Activated T-cell treated with anti-CD3 and anti-CD28 coated beads for 1 hour (primary cell): ENCODE data around the gene TNXB.
"Not testable (repeated sequence)": the region's sequence is repeated elsewhere in the genome, so short reads cannot be mapped to it uniquely, and the experiment has no call there.

Source experiments
- DNase-seq: peaks from one replicate; pipeline ENCODE4 v3.0.0-alpha.2; 2020; ENCODE audit warnings: low read depth

The TNXB gene

DNA sequence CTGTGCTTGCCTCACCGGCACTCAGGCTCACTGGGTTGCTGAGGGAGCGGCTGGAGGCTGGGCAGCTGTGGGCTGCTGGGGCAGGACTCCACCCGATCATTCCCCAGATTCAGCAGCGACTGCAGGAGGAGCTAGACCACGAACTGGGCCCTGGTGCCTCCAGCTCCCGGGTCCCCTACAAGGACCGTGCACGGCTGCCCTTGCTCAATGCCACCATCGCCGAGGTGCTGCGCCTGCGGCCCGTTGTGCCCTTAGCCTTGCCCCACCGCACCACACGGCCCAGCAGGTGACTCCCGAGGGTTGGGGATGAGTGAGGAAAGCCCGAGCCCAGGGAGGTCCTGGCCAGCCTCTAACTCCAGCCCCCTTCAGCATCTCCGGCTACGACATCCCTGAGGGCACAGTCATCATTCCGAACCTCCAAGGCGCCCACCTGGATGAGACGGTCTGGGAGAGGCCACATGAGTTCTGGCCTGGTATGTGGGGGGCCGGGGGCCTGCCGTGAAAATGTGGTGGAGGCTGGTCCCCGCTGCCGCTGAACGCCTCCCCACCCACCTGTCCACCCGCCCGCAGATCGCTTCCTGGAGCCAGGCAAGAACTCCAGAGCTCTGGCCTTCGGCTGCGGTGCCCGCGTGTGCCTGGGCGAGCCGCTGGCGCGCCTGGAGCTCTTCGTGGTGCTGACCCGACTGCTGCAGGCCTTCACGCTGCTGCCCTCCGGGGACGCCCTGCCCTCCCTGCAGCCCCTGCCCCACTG lies 68.7 kb downstream of the TNXB start:
- DNase-seq: not testable (repeated sequence)

DNA sequence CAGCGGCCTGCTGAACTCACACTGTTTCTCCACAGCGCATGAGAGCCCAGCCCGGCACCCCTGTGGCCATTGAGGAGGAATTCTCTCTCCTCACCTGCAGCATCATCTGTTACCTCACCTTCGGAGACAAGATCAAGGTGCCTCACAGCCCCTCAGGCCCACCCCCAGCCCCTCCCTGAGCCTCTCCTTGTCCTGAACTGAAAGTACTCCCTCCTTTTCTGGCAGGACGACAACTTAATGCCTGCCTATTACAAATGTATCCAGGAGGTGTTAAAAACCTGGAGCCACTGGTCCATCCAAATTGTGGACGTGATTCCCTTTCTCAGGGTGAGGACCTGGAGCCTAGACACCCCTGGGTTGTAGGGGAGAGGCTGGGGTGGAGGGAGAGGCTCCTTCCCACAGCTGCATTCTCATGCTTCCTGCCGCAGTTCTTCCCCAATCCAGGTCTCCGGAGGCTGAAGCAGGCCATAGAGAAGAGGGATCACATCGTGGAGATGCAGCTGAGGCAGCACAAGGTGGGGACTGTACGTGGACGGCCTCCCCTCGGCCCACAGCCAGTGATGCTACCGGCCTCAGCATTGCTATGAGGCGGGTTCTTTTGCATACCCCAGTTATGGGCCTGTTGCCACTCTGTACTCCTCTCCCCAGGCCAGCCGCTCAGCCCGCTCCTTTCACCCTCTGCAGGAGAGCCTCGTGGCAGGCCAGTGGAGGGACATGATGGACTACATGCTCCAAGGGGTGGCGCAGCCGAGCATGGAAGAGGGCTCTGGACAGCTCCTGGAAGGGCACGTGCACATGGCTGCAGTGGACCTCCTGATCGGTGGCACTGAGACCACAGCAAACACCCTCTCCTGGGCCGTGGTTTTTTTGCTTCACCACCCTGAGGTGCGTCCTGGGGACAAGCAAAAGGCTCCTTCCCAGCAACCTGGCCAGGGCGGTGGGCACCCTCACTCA lies 69.5 kb downstream of the TNXB start:
- DNase-seq: not testable (repeated sequence)

DNA sequence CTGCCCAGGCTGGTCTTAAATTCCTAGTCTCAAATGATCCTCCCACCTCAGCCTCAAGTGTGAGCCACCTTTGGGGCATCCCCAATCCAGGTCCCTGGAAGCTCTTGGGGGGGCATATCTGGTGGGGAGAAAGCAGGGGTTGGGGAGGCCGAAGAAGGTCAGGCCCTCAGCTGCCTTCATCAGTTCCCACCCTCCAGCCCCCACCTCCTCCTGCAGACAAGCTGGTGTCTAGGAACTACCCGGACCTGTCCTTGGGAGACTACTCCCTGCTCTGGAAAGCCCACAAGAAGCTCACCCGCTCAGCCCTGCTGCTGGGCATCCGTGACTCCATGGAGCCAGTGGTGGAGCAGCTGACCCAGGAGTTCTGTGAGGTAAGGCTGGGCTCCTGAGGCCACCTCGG lies 70.3 kb downstream of the TNXB start:
- DNase-seq: not testable (repeated sequence)

DNA sequence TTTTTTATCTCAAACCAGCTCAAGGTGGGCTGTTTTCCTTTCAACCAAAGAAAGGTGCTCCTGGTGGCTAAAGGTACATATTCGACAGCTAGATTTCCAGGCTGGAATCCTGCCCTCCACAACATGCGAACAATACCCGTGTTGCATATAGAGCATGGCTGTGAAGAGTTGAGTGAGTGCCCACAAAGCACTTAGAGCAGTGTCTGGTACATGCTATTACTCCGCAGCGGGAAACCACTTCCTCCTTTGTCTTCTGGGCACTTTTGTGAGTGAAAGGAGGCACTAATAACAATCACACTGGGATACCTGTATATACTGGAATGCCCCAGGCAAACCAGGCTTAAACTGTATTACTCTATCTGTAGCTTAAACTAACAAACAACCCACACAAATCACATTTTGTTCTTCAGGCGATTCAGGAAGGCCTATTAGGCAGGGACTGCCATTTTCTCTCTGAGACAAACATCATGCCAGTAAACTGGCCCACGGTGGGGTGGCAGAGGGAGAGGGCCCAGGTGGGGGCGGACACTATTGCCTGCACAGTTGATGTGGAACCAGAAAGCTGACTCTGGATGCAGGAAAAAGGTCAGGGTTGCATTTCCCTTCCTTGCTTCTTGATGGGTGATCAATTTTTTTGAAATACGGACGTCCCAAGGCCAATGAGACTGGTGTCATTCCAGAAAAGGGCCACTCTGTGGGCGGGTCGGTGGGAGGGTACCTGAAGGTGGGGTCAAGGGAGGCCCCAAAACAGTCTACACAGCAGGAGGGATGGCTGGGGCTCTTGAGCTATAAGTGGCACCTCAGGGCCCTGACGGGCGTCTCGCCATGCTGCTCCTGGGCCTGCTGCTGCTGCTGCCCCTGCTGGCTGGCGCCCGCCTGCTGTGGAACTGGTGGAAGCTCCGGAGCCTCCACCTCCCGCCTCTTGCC lies 71.3 kb downstream of the TNXB start, which contains the start of gene CYP21A2:
CYP21A2 (plus strand) TSS at position 818 of the 927 bp plus-strand sequence; CDS start at position 826, 8 bp downstream.
- not testable (repeated sequence) for DNase-seq

DNA sequence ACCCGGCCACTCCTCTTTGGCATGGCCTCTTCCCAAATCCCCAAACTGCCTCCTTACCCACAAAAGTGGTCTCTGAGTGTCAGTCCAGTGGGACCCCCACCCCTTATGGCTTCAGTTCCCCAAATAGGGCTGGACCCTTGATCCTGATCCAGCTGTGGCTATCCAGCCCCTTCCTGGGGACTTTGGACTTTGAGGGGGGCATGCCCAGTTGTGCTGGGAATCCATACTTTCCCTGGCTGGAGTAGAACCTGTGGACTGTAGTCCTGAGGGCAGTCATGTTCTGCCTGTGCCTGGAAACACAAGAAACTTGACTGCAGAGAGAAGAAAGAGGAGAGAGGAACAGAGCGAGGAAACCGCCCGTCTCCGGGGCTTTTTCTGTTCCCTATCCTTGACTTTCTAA lies 72.0 kb downstream of the TNXB start:
- DNase-seq: not testable (repeated sequence)

DNA sequence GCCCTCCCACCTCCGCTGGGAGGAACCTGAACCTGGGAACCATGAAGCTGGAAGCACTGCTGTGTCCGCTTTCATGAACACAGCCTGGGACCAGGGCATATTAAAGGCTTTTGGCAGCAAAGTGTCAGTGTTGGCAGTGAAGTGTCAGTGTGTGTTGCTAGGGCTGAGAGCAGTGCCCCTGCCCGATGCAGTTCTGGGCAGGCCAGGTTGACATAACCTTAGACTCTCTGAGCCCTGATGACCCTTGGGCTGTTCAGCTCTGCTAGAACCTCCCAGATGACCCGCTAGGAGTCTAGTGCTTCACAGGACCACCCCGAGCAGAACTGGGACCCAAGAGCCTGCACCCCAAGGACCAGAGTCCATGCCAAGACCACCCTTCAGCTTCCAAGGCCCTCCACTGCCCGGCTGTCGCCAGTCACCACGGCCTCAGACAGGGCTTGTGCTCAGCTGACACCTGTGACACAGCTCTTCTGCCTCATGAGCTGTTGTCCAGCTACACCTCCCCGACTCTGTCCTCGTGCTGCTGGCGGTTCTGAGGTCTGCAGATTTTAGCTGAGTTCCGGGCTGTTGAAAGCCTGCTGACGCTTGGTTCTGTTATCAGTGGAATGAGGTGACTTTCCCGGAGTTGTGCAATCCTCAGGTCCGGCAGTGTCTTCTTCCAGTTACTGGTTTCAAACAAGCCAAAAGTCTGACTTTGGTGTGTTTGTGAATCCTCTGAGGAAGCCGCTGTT lies 73.7 kb downstream of the TNXB start:
- not testable (repeated sequence) for DNase-seq

DNA sequence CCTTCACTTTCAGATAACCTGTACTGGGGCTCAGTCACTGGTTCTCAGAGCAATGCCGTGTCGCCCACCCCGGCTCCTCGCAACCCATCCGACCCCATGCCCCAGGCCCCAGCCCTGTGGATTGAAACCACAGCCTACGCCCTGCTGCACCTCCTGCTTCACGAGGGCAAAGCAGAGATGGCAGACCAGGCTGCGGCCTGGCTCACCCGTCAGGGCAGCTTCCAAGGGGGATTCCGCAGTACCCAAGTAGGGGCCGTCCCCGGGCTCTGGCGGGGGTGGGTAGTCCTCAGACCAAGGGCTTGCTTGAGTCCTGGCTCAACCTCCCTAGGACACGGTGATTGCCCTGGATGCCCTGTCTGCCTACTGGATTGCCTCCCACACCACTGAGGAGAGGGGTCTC lies 79.6 kb downstream of the TNXB start:
- not testable (repeated sequence) for DNase-seq

DNA sequence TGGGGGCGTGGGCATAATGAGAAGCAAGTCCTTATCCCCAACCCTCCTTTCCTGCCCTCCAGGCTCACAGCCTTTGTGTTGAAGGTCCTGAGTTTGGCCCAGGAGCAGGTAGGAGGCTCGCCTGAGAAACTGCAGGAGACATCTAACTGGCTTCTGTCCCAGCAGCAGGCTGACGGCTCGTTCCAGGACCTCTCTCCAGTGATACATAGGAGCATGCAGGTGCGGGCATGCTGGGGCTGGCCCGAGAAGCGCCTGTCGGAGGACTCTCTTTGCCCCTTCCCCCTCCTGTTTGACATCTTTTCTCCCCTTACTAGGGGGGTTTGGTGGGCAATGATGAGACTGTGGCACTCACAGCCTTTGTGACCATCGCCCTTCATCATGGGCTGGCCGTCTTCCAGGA lies 80.5 kb downstream of the TNXB start:
- not testable (repeated sequence) for DNase-seq

DNA sequence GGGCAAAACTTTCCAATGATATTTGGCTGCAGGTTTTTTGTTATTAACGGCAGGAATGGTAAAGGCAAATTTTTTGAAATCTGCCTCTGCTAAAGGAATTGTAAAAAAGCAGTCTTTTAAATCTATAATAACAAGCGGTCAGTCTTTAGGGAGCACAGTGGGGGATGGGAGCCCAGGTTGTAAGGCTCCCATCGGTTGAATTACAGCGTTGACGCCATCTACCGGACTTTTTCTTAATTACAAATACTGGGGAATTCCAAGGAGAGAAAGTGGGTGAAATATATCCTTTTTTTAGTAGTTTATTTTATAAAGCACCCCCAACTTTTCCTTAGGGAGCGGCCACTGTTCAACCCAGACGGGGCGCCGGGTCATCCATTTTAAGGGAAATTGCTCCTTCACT lies 87.0 kb downstream of the TNXB start:
- not testable (repeated sequence) for DNase-seq

DNA sequence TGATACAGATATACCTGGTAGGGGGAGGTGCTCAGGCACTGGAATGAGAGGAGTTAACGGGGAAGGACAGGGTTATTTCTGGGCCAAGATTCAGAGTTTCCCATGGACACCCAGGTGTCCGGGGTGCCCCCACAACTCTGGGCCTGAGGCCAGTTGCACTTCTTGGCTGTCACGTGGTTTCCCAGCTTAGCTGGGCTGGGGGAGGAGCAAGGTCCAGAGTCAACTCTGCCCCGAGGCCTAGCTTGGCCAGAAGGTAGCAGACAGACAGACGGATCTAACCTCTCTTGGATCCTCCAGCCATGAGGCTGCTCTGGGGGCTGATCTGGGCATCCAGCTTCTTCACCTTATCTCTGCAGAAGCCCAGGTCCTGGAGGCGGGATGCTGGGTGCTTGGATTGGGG lies 94.6 kb downstream of the TNXB start, which contains the start of gene C4B:
C4B (plus strand) TSS at position 249 of the 400 bp plus-strand sequence; CDS start at position 300, 51 bp downstream.
- not testable (repeated sequence) for DNase-seq

DNA sequence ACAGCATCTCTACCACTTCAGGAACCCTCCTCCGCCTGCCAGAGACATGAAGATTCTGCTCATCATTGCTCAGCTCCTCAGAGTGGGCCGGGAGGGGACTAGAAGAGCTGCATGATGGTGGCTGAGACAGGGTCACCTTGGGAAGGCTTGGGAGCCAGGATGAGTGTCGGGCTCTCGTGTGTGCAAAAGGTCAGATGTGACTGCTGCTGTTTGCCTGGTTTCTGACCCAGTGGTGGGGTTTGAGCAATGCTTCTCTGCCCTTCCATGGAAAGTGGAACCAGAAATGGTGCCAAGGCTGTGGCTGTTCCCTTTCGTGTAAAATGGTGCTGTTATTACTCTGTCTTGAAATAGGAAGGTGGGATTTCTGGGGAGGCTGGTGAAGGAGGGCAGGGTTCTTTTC lies 95.4 kb downstream of the TNXB start:
- DNase-seq: not testable (repeated sequence)

DNA sequence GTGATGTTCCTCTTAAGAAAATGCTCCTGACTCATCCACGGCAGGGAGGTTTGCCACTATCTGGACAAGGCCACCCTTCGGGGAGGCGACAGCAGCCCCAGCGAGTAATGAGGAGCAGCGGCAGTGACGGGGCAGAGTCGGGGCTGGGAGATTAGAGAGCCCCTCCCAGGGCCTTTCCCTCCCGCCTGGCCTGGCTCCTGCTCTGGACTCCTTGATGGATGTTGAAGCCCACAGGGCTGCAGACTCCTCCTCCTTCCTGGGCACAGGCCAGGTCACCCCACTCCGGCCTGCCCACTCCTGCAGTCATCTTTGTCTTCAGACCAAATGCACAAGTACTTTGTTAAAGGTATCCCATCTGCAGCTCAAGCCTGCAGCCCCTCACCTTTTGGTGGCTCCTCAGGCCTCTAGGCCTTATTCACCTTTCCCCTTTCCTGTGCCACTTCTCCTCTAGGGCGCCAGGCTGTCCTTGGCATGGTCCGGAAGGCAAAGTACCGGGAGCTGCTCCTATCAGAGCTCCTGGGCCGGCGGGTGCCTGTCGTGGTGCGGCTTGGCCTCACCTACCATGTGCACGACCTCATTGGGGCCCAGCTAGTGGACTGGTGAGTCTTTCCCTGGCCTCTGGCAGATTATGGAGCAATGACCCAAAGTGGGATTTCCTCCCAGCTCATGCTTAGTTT lies 96.1 kb downstream of the TNXB start:
- DNase-seq: not testable (repeated sequence)

DNA sequence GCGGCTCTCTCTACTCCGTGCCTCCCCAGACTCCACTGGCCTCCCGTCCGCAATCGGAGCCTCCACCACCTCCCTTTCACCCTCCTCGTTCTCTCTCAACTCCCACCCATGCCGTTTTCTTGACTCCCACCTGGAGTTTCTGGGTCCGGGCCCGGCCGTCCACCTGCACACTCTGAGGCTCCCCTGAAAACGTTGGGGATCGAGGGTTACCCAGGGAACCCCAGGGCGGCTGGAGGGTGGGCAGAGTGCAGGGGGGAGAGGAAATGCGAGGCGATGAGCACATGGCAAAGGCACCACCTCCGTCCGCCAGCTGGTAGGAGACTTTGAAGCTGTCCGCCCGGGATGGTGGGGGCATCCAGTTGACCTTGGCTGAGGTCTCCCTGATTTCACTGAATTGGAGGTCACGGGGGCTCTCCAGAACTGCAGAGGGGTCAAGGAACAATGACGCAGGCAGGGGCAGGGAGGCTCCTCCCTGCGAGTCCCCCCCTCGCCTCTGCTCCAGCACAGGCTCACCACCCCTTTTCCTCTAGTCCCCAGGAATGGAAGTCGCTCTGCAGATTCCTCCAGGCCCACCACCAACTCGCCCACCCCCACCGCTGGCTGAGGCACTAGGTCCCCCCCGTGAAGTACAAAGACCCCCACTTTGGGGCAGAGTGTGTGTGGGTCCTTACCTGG lies 98.1 kb downstream of the TNXB start:
- not testable (repeated sequence) for DNase-seq

DNA sequence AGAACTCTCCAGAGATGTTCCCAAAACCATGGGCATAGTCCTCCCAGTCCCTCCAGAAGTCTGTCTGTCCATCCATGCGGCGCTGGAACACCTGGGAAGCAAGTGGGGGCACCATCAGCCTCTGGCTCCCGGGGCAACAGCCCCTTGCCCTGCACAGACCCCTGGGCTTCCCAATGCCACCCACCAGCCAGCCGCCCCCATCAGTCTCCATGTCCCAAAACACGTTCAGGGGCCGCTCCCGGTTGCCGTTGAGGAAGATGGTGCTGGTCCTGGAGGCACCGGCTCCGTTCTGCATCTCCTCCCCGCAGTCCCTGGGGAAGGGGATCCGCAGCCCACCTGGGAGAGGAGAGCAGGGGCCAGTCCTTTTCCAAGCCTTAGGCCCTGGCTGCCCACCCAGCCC lies 99.6 kb downstream of the TNXB start:
- DNase-seq: not testable (repeated sequence)

DNA sequence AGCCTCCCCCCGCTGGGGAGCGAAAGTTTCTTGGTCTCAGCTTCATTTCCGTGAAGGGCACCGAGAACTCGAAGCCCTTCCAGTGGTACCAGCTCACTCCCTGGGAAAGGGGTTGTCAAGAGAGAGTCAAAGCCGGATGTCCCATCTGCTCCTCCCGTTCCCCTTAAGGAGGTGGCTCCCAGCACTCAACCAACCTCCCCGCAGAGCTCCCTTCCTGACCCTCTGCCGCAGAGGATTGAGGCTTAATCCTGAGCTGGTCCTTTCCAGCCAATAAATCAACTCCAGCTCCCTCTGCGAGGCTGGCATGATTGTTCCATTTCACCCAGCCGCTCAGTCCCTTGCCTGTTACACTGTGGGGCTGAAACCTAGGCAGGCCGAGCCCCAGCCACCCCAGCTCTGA lies 100.5 kb downstream of the TNXB start:
- DNase-seq: not testable (repeated sequence)

DNA sequence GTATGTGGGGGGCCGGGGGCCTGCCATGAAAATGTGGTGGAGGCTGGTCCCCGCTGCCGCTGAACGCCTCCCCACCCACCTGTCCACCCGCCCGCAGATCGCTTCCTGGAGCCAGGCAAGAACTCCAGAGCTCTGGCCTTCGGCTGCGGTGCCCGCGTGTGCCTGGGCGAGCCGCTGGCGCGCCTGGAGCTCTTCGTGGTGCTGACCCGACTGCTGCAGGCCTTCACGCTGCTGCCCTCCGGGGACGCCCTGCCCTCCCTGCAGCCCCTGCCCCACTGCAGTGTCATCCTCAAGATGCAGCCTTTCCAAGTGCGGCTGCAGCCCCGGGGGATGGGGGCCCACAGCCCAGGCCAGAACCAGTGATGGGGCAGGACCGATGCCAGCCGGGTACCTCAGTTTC lies 101.1 kb downstream of the TNXB start:
- not testable (repeated sequence) for DNase-seq

DNA sequence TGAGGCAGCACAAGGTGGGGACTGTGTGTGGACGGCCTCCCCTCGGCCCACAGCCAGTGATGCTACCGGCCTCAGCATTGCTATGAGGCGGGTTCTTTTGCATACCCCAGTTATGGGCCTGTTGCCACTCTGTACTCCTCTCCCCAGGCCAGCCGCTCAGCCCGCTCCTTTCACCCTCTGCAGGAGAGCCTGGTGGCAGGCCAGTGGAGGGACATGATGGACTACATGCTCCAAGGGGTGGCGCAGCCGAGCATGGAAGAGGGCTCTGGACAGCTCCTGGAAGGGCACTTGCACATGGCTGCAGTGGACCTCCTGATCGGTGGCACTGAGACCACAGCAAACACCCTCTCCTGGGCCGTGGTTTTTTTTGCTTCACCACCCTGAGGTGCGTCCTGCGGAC lies 102.1 kb downstream of the TNXB start:
- not testable (repeated sequence) for DNase-seq

DNA sequence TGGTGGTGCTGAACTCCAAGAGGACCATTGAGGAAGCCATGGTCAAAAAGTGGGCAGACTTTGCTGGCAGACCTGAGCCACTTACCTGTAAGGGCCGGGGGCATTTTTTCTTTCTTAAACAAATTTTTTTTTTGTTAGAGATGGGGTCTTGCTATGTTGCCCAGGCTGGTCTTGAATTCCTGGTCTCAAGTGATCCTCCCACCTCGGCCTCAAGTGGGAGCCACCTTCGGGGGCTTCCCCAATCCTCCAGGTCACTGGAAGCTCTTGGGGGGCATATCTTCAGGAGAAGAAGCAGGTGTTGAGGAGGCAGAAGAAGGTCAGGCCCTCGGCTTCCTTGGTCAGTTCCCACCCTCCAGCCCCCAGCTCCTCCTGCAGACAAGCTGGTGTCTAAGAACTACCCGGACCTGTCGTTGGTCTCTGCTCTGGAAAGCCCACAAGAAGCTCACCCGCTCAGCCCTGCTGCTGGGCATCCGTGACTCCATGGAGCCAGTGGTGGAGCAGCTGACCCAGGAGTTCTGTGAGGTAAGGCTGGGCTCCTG lies 103.1 kb downstream of the TNXB start:
- DNase-seq: not testable (repeated sequence)

DNA sequence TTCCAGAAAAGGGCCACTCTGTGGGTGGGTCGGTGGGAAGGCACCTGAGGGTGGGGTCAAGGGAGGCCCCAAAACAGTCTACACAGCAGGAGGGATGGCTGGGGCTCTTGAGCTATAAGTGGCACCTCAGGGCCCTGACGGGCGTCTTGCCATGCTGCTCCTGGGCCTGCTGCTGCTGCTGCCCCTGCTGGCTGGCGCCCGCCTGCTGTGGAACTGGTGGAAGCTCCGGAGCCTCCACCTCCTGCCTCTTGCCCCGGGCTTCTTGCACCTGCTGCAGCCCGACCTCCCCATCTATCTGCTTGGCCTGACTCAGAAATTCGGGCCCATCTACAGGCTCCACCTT lies 103.6 kb downstream of the TNXB start:
- DNase-seq: not testable (repeated sequence)
